IMR-90 (cell line): Measurements from ENCODE around the gene TSC22D3. TPM values are rescaled to one million over a fixed set of nuclear protein-coding genes. Genes with fewer than 3 reads are reported as not detected.
"Not testable (repeated sequence)": the region's sequence is repeated elsewhere in the genome, so short reads cannot be mapped to it uniquely, and the experiment has no call there.

Experiments
- ATAC-seq: fragments of 200-7000 bp; cut with Tn5 transposase; 2 replicates; pipeline ENCODE4 v1.9.1; 2020; ENCODE audit warnings: low read depth, mild to moderate bottlenecking, moderate library complexity
- BruUV-seq: library from RNA; stranded (reverse); fragments of 400-500 nt; replicated peaks from 2 replicates; lab custom pipeline; 2021; lab: Mats Ljungman, UMichigan
- CTCF ChIA-PET: fragments of 300-600 bp; formaldehyde crosslinking; extraction: SDS; loops from one replicate; lab custom pipeline; 2021; ENCODE audit warnings: antibody characterized with exemption; lab: Yijun Ruan, JAX
- POLR2A ChIA-PET: fragments of 300-600 bp; sonication (Branson Sonifier 250); formaldehyde crosslinking; loops from one replicate; lab custom pipeline; 2022; ENCODE audit warnings: antibody characterized with exemption; ENCODE audit not compliant: unreplicated experiment; lab: Charles Lee
- DNase-seq: peaks from one replicate; pipeline ENCODE4 v3.0.0; 2013
- H2AFZ ChIP-seq: replicated peaks from 2 replicates; pipeline ENCODE3; 2013; ENCODE audit warnings: low read length, mild to moderate bottlenecking; ENCODE audit not compliant: poor library complexity
- H2AK5ac ChIP-seq: 2 replicates; pipeline ENCODE4 v1.6.1; 2013; ENCODE audit warnings: low read depth, low read length, inconsistent platforms
- H2AK9ac ChIP-seq: replicated peaks from 2 replicates; pipeline ENCODE3; 2013; ENCODE audit warnings: mild to moderate bottlenecking, low read depth, low read length, moderate library complexity; ENCODE audit not compliant: poor library complexity
- H2BK120ac ChIP-seq: 2 replicates; pipeline ENCODE4 v1.6.1; 2013; ENCODE audit warnings: low read depth, low read length, inconsistent platforms
- H2BK15ac ChIP-seq: 3 replicates; pipeline ENCODE4 v1.6.1; 2013; ENCODE audit warnings: low read depth, low read length, inconsistent platforms
- H2BK20ac ChIP-seq: 2 replicates; pipeline ENCODE4 v1.6.1; 2013; ENCODE audit warnings: low read depth, mild to moderate bottlenecking, inconsistent platforms, low read length, moderate library complexity
- H2BK5ac ChIP-seq: 2 replicates; pipeline ENCODE4 v1.6.1; 2013; ENCODE audit warnings: mild to moderate bottlenecking, low read depth, low read length, inconsistent platforms; ENCODE audit not compliant: poor library complexity, severe bottlenecking
- H3K14ac ChIP-seq: replicated peaks from 2 replicates; pipeline ENCODE4 v1.6.1; 2013; ENCODE audit warnings: low read depth, low read length, inconsistent platforms
- H3K18ac ChIP-seq: 2 replicates; pipeline ENCODE4 v1.6.1; 2013; ENCODE audit warnings: low read depth, low read length, control low read depth
- H3K23ac ChIP-seq: 2 replicates; pipeline ENCODE4 v1.6.1; 2013; ENCODE audit warnings: low read depth, low read length, inconsistent platforms
- H3K27ac ChIP-seq: 2 replicates; pipeline ENCODE4 v1.5.1; 2013; ENCODE audit warnings: mild to moderate bottlenecking, control low read depth, low read length; ENCODE audit not compliant: insufficient read depth
- H3K27me3 ChIP-seq: 2 replicates; pipeline ENCODE4 v1.6.1; 2013; ENCODE audit warnings: low read length; ENCODE audit not compliant: control insufficient read depth, insufficient read depth
- H3K36me3 ChIP-seq: 2 replicates; pipeline ENCODE4 v1.6.1; 2013; ENCODE audit warnings: low read length, mixed read lengths; ENCODE audit not compliant: control insufficient read depth, insufficient read depth
- H3K4ac ChIP-seq: 2 replicates; pipeline ENCODE4 v1.6.1; 2013; ENCODE audit warnings: low read depth, low read length, inconsistent platforms
- H3K4me1 ChIP-seq: 2 replicates; pipeline ENCODE4 v1.6.1; 2013; ENCODE audit warnings: low read length, mixed read lengths; ENCODE audit not compliant: control insufficient read depth, insufficient read depth
- H3K4me2 ChIP-seq: 2 replicates; pipeline ENCODE4 v1.6.1; 2013; ENCODE audit warnings: low read depth, mild to moderate bottlenecking, control low read depth, low read length, moderate library complexity
- H3K4me3 ChIP-seq: 2 replicates; pipeline ENCODE4 v1.5.1; 2013; ENCODE audit warnings: low read depth, mild to moderate bottlenecking, control low read depth, low read length, moderate library complexity; ENCODE audit not compliant: insufficient read depth
- H3K56ac ChIP-seq: 2 replicates; pipeline ENCODE4 v1.6.1; 2013; ENCODE audit warnings: low read length, inconsistent platforms; ENCODE audit not compliant: insufficient read depth; ENCODE audit errors: extremely low read depth
- H3K79me1 ChIP-seq, 2 experiments: 2 replicates each; pipeline ENCODE4 v1.6.1; 2013; ENCODE audit warnings: low read length in 2 of 2, inconsistent platforms in 1 of 2, low read depth in 1 of 2
- H3K9ac ChIP-seq: 2 replicates; pipeline ENCODE4 v1.6.1; 2013; ENCODE audit warnings: low read depth, low read length, control low read depth
- H3K9me1 ChIP-seq: 2 replicates; pipeline ENCODE4 v1.6.1; 2013; ENCODE audit warnings: low read length, inconsistent platforms; ENCODE audit not compliant: insufficient read depth
- H3K9me3 ChIP-seq: 2 replicates; pipeline ENCODE4 v1.6.1; 2013; ENCODE audit warnings: low read length; ENCODE audit not compliant: control insufficient read depth, insufficient read depth
- H4K20me1 ChIP-seq: 2 replicates; pipeline ENCODE4 v1.6.1; 2013; ENCODE audit warnings: low read length, inconsistent platforms; ENCODE audit not compliant: insufficient read depth
- H4K5ac ChIP-seq: 2 replicates; pipeline ENCODE4 v1.6.1; 2013; ENCODE audit warnings: mild to moderate bottlenecking, low read depth, low read length, control low read depth
- H4K8ac ChIP-seq, 2 experiments: 2 replicates each; pipeline ENCODE4 v1.6.1; 2013; ENCODE audit warnings: low read depth in 2 of 2, low read length in 2 of 2, control low read depth in 1 of 2, inconsistent platforms in 1 of 2
- H4K91ac ChIP-seq: 2 replicates; pipeline ENCODE4 v1.6.1; 2013; ENCODE audit warnings: low read depth, low read length, inconsistent platforms; ENCODE audit not compliant: insufficient read depth
- WGBS, 2 experiments: methylation state at CpG; one replicate each; pipeline versions ENCODE4 v1.1.5 to v1.1.7; 2013; ENCODE audit warnings: missing lambda C conversion rate in 2 of 2; ENCODE audit not compliant: insufficient read length in 1 of 2; ENCODE audit errors: extremely low coverage in 2 of 2; 5-methylcytosine and 5-hydroxymethylcytosine counted together
- dilution Hi-C: fragments of 300-500 bp; cut with HindIII; formaldehyde crosslinking; loops from one replicate; pipeline ENCODE4 v1.14.3; 2018; ENCODE audit warnings: low sequenced_read_pairs; ENCODE audit not compliant: unreplicated experiment
- in situ Hi-C: fragments of 300-500 bp; cut with MboI; formaldehyde crosslinking; loops from 3 replicates; pipeline ENCODE4 v1.14.3; 2019; ENCODE audit warnings: low sequenced_read_pairs, inconsistent platforms, mixed read lengths
- intact Hi-C: fragments of 100-400 bp; cut with micrococcal nuclease; formaldehyde crosslinking; loops from 2 replicates; pipeline ENCODE4 v1.10.0; 2022
- polyA plus RNA-seq, 3 experiments: library from polyadenylated mRNA; depleted of rRNA; stranded (reverse); fragments of >200 nt; gene quantifications; 2 replicates each; pipeline ENCODE4 v1.2.3, GENCODE V29; 2012; ENCODE audit warnings: low replicate concordance in 1 of 3
- total RNA-seq: library from RNA; depleted of rRNA; stranded (reverse); fragments of >200 nt; gene quantifications from 2 replicates; pipeline ENCODE4 v1.2.3, GENCODE V29; 2012

TSC22D3 gene
- total and polyA plus RNA-seq, 2 of the 4 experiments (the other 2 are of a cell fraction) = 9.9 to 14.0 TPM

GRCh38 chrX:107671256-107671655 lies 104.3 kb downstream of the TSC22D3 start:
- H2AK5ac ChIP-seq, H2AK9ac ChIP-seq, H3K14ac ChIP-seq, H2BK120ac ChIP-seq, H3K4me3 ChIP-seq, ATAC-seq, H3K4me2 ChIP-seq, DNase-seq, H4K8ac ChIP-seq, H3K18ac ChIP-seq, H3K27ac ChIP-seq, H3K56ac ChIP-seq, H2BK20ac ChIP-seq, H4K91ac ChIP-seq, H2BK15ac ChIP-seq, BruUV-seq, intact Hi-C loops, H3K79me1 ChIP-seq, H3K9ac ChIP-seq, H2AFZ ChIP-seq, in situ Hi-C loops, H4K20me1 ChIP-seq, dilution Hi-C loops, H3K4me1 ChIP-seq, H2BK5ac ChIP-seq, H4K5ac ChIP-seq, H3K9me1 ChIP-seq, H3K9me3 ChIP-seq, H3K23ac ChIP-seq, H3K4ac ChIP-seq, H3K36me3 ChIP-seq: not testable (repeated sequence)
- CTCF ChIA-PET = interaction anchor here (1.4 kb wide), 1 partner anchor 106 kb away, joined by 3 read pairs; the partner anchor contains the start of gene NCBP2L
- H3K27me3 ChIP-seq = peaks cover 15% of the 10 kb centered on the region
- POLR2A ChIA-PET = interaction anchor here (0.6 kb wide), 1 partner anchor 817 kb away, joined by 3 read pairs; no protein-coding TSS in a partner anchor
- WGBS, 2 experiments = 85% methylated on average over 4 of the region's 9 CpGs; no CpG with 5 or more reads in 1 of the 2 experiments
